NCI-H1105 treated with DMSO at 0.1 percent for 48 hours (cell line): ENCODE measurements around the gene CALCOCO2.
"Not testable (repeated sequence)": the region's sequence is repeated elsewhere in the genome, so short reads cannot be mapped to it uniquely, and the experiment has no call there.

ENCODE experiments used
- DNase-seq: peaks from one replicate; lab custom pipeline; 2025; lab: John Stamatoyannopoulos, UW

Gene CALCOCO2

DNA sequence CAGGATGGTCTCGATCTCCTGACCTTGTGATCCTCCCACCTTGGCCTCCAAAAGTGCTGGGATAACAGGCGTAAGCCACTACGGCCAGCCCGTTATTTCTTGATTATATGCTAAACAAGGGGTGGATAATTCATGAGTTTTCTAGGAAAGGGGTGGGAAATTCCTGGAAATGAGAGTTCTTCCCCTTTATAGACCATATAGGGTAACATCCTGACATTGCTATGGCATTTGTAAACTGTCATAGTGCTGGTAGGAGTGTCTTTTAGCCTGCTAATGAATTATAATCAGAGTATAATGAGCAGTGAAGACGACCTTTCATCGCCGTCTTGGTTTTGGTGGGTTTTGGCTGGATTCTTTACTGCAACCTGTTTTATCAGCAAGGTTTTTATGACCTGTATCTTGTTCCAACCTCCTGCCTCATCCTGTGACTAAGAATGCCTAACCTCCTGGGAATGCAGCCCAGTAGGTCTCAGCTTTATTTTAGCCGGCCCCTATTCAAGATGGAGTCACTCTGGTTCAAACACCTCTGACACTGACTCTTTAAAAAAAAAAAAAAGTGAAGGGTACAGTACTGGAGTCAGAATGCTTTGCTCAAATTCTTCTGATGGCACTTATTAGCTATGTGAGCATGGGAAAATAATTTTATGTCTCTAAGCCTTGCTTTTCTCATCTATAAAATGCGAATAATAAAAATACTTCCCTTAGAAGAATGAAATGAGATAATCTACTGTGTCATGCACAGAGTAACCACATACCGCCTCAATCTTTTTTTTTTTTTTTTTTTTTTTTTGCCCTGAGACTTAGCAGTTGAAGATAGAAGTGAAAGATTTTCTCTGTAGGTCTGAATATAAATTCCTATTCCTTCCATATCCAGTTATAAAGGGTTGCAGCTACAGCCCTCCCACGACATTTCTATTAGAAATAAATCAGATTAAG is 5.1 kb upstream of the CALCOCO2 start:
- DNase-seq, result no peak

DNA sequence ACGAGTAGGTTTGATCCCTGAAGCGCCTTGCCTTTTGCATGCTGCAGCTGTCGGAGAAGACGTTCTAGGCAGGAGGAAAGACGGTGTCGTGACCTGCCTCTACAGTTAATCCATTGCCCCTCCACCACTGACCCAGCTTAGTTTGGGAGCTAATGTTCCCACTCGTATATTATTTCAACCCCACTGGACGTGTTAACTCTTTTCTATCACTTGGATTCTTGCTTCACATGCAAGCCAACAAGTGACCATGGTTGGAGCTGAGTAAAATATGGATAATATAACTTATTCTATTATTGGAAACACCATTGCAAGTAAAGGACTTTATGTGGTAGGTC is 681 bp downstream of the CALCOCO2 start:
- DNase-seq, result no peak

DNA sequence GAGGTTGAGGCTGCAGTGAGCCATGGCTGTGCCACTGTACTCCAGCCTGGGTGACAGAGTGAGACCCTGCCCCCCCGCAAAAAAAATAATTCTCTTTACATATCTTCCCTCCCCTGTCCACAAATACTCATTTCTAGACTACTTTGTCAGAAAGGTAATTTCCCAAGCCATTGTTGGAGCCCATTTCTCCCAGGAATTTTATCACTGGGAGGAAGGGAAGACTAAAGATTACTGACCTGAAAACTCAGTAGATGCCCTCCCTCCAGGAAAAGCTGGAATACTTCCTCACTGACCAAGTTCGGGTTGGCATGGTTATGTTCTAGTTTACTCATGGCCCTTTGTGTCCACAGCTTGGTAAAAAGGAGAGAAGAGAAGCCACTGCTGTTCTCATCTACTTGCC is 4.1 kb downstream of the CALCOCO2 start:
- DNase-seq, result no peak

- DNase-seq, result no peak
Measured at GRCh38 chr17:48835971-48836370, 5.1 kb downstream of the CALCOCO2 start.

DNA sequence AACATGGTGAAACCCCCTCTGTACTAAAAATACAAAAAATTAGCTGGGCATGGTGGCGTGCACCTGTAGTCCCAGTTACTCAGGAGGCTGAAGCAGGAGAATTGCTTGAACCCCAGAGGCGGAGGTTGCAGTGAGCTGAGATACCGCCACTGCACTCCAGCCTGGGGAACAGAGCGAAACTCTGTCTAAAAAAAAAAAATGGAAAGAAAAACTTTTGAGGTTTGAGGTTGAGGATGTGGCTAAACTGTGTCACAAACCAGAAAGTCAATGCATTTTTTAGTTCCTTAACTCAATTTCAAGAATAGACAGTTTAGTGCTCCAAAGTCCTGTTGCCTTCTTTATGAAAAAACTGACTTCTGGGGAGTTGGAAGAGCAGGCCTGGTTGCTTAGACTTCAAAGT is 6.6 kb downstream of the CALCOCO2 start:
- DNase-seq, result not testable (repeated sequence)

DNA sequence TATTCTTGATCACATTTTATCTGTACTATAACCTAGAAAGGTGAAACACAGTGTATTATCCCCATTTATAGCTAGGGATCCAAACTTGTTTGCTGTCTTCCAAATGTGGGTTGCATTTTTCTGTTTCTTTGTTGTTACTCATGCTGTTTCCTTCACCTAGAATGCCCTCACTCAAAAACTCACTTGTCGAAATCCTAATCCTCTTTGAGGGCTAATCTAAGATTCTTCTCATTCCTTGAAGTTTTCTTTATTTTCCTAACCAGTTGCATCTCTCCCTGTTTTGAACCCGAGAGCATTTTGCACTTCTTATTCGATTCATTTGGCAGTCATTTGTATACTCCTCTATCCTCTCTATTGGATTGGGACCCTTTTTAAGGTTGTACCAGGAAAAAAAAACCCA is 9.6 kb downstream of the CALCOCO2 start:
- DNase-seq, result no peak

DNA sequence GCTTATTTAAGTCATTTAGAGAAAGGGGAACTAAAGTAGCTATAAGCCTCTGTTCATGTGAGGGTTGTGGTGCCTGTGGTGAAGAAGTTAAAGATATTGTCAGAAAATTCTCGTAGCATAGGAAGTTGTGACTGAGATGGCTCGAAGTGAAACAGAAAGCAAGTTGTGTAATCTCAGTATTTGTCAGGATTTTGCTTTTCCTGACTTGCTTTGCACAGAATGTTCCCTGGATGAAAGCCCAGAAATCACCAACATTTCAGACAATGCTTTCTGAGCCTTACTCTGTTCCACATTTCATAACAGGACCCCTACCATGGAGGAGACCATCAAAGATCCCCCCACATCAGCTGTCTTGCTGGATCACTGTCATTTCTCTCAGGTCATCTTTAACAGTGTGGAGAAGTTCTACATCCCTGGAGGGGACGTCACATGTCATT is 10.6 kb downstream of the CALCOCO2 start:
- no peak for DNase-seq

- DNase-seq, result no peak
Measured at GRCh38 chr17:48842746-48843145, 11.9 kb downstream of the CALCOCO2 start.

DNA sequence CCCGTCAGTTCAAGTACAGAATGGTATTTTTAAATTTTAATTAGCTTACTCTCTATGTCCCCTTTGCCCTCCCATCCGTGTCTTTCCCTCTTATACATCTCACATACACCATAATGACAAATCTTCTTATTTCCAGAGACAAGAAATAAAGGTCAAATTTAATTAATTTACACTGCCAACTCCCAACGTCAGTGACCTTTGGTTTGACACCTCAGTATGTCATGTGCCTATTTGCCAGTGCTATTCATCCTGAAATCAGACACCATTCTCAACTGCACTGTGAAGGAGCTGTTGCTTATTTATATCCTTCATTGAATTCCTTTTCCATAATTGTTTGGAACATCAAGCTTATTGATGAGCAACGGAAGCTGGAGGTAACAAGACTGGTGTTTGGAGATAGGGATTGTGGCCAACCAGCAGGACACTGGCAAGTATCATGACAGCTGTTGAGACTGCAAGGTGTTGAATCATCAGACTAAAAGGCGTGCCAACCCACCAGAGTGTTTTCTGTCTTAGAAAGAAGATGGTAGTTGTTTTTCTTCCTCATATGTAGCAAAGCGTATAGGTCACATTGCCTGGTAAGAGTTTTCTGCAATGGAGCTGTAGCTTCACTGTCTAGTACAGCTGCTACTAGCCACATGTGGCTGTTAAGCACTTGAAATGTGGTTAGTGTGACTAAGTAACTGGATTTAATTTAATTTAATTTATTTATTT is 12.5 kb downstream of the CALCOCO2 start:
- DNase-seq, result no peak

DNA sequence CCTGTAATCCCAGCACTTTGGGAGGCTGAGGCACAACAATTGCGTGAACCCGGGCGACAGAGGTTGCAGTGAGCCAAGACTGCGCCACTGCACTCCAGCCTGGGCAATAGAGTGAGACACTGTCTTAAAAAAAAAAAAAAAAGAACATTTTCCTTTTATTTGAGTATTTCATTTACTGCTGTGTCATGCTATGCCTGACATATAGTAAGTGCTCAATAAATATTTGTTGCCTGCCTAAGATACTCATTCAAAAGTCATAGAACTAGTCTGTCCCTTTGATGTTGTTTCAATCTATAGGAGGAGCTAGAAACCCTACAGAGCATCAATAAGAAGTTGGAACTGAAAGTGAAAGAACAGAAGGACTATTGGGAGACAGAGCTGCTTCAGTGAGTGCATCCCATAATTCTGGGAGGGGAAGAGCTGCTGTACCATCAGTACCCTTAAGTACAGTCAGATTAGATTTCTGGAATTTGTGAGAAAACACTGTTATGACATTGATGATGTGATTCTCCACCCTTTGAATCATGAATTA is 20.0 kb downstream of the CALCOCO2 start:
- no peak for DNase-seq

DNA sequence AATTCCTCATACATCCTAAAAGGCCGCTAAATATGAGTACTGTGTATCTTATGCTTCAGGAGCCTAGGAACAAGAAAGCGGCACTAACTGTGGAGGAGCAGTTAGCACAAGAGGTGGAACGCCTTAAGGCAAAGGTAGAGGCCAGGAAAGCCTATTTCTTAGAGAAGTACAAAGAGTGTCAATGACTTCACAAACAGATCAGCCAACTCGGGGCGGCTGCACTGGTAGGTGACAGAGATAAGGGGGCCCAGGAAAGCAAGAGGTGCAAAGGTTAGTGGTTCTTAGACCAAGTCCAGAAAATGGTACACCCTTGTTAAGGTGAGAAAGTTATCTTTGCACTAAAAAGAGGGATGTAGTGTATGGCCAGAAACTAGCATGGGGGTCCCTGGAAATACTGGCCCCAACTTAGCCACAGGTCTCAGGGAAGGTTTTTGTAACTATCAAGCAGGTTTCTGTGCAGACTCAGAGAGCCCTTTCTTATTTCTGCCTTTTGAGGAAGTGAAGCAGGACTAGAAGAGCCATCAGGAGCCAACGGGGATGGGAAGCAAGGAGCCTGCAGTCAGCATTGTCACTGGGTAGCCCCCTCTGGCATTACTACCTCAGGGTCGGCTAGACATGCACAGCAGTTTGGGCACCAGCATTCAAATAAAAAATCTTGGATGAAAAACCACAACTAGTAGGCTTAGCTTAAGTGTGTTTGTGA is 24.1 kb downstream of the CALCOCO2 start:
- no peak for DNase-seq

- no peak for DNase-seq
Measured at GRCh38 chr17:48856122-48856821, 25.4 kb downstream of the CALCOCO2 start.

GRCh38 chr17:48860034-48860433 is 29.2 kb downstream of the CALCOCO2 start:
- no peak for DNase-seq

DNA sequence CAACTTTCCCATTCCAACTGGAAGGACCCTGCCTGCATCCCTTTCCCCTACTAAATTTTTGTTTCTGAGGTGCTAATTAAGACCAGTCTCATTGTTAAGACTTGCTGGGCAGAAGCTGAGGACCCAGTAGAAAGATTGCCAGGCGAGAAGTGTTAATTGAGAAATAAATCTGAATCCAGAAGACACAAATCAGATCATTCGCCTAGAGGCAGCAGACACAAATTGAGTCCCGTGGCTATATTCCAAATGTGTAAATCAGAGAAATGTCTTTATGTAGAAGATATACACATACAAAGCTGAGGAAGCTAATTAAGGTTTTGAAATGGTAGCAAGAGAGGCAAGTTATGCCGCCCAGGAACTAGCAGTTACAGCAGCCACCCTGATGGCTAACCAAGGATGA is 29.6 kb downstream of the CALCOCO2 start:
- no peak for DNase-seq

DNA sequence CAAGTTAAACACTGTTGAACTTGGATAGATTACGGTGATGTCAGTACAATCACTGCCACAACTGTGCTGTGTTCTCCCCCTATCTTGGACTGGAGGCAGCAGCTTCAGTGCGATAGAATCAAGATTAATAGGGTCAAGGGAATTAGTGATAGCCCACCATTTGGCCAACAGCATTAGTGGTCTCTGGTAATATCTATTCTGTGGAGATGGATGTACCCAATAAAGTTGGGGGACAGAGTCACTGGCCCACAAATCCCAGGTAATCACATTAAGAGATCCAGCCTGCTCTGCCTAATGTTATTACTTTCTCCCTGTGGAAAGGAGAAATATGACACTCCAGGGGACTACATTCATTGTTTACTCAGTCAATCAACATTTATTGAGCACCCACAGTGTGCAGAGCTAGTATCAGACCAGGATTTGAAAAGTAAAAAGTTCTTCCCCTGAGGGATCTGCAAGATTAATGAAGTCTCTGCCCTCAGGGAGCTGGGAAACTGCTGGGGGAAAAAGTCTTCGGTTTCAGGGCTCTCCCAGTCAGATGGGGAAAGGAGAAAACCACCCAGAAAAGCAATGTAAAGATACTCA is 38.2 kb downstream of the CALCOCO2 start:
- no peak for DNase-seq

GRCh38 chr17:48869821-48870318 is 39.0 kb downstream of the CALCOCO2 start:
- DNase-seq, result no peak

- DNase-seq, result no peak
Measured at GRCh38 chr17:48871035-48871550, 40.3 kb downstream of the CALCOCO2 start.

- DNase-seq, result no peak
Measured at GRCh38 chr17:48871551-48872351, 40.9 kb downstream of the CALCOCO2 start.

GRCh38 chr17:48872409-48872808 is 41.6 kb downstream of the CALCOCO2 start:
- DNase-seq, result not testable (repeated sequence)

- no peak for DNase-seq
Measured at GRCh38 chr17:48873209-48873608, 42.4 kb downstream of the CALCOCO2 start.
